ENCODE results near the gene ESR2. TPM values are rescaled to one million over a fixed set of nuclear protein-coding genes. Genes with fewer than 3 reads are reported as not detected.
A peak's percentile ranks its signal among the peaks of the same experiment; 100 is the strongest.
"Not testable (repeated sequence)": the region's sequence is repeated elsewhere in the genome, so short reads cannot be mapped to it uniquely, and the experiment has no call there.

Gene ESR2
- 1.4 TPM for total RNA-seq

GRCh38 chr14:64293976-64294671, at the start of gene ESR2:
Gene ESR2, minus strand, starts transcription at chr14:64294371. Its CDS starts 11,386 bp downstream, at chr14:64282985.
- no peak for DNase-seq

- DNase-seq, result no peak
Measured at GRCh38 chr14:64340560-64341196, 46.5 kb upstream of the ESR2 start.

GRCh38 chr14:64338616-64339316, 44.6 kb upstream of the ESR2 start:
- DNase-seq, result peak; percentile 98

- DNase-seq, result peak; percentile 67
Measured at GRCh38 chr14:64337888-64338615, 43.9 kb upstream of the ESR2 start.

- no peak for DNase-seq
Measured at GRCh38 chr14:64329149-64329548, 35.0 kb upstream of the ESR2 start.

GRCh38 chr14:64326502-64326901, 32.3 kb upstream of the ESR2 start:
- DNase-seq, result no peak

GRCh38 chr14:64324895-64325294, 30.7 kb upstream of the ESR2 start:
- DNase-seq, result no peak

- DNase-seq, result no peak
Measured at GRCh38 chr14:64324461-64324860, 30.3 kb upstream of the ESR2 start.

GRCh38 chr14:64320362-64320761, 26.2 kb upstream of the ESR2 start:
- not testable (repeated sequence) for DNase-seq

- DNase-seq, result not testable (repeated sequence)
Measured at GRCh38 chr14:64318695-64319094, 24.5 kb upstream of the ESR2 start.

GRCh38 chr14:64303471-64303917, 9.3 kb upstream of the ESR2 start:
- DNase-seq, result no peak

GRCh38 chr14:64298773-64299172, 4.6 kb upstream of the ESR2 start:
- no peak for DNase-seq

GRCh38 chr14:64296561-64296960, 2.4 kb upstream of the ESR2 start:
- no peak for DNase-seq

GRCh38 chr14:64294672-64295413, 672 bp upstream of the ESR2 start:
- DNase-seq, result no peak

- DNase-seq, result no peak
Measured at GRCh38 chr14:64292197-64292596, 2.0 kb downstream of the ESR2 start.

- DNase-seq, result no peak
Measured at GRCh38 chr14:64289571-64289970, 4.6 kb downstream of the ESR2 start.

GRCh38 chr14:64281805-64282204, 12.4 kb downstream of the ESR2 start:
- no peak for DNase-seq

- no peak for DNase-seq
Measured at GRCh38 chr14:64279704-64280668, 14.2 kb downstream of the ESR2 start.

- DNase-seq, result no peak
Measured at GRCh38 chr14:64278458-64278857, 15.7 kb downstream of the ESR2 start.

- DNase-seq, result no peak
Measured at GRCh38 chr14:64272019-64272418, 22.2 kb downstream of the ESR2 start.

GRCh38 chr14:64266239-64266638, 27.9 kb downstream of the ESR2 start:
- no peak for DNase-seq
